ENCODE measurements around the gene CST6.
A peak's percentile ranks its signal among the peaks of the same experiment; 100 is the strongest.

Gene CST6

GRCh38 chr11:66051766-66052663, 40.2 kb downstream of the CST6 start, which contains the start of gene SF3B2:
Gene SF3B2, plus strand, starts transcription at chr11:66052364. Its CDS starts 21 bp downstream, at chr11:66052385.
- peaks cover 48% of the 10 kb centered on the region for H3K4me1 Mint-ChIP-seq
- peaks cover 29% of the 10 kb centered on the region for H3K36me3 Mint-ChIP-seq
- H3K4me3 Mint-ChIP-seq, result peak within 1 kb of the TSS; percentile 93
- peak; percentile 98 for DNase-seq
- CTCF ChIA-PET, result interaction anchor here (1.1 to 5.9 kb wide), 5 partner anchors 8 to 83 kb away, joined by 3 to 48 read pairs (median 3); partner anchors contain the start of genes CST6 and PACS1
- peaks cover 27% of the 10 kb centered on the region for H3K27me3 Mint-ChIP-seq
- peak within 1 kb of the TSS; percentile 95 for H3K27ac Mint-ChIP-seq
- no peaks in the 10 kb centered on the region for H3K9me3 Mint-ChIP-seq

GRCh38 chr11:66052664-66052982, 40.8 kb downstream of the CST6 start:
- Mint-ChIP-seq H3K4me1 (peaks cover 48% of the 10 kb centered on the region), H3K27ac (peak overlapping the region; percentile 95), H3K9me3 (no peaks in the 10 kb centered on the region), H3K36me3 (peaks cover 35% of the 10 kb centered on the region), H3K4me3 (peak overlapping the region; percentile 93), H3K27me3 (peaks cover 20% of the 10 kb centered on the region)
- CTCF ChIA-PET, result interaction anchor here (1.2 to 5.9 kb wide), 5 partner anchors 7 to 81 kb away, joined by 3 to 48 read pairs (median 3); partner anchors contain the start of genes CST6 and PACS1
- DNase-seq, result no peak

DNA sequence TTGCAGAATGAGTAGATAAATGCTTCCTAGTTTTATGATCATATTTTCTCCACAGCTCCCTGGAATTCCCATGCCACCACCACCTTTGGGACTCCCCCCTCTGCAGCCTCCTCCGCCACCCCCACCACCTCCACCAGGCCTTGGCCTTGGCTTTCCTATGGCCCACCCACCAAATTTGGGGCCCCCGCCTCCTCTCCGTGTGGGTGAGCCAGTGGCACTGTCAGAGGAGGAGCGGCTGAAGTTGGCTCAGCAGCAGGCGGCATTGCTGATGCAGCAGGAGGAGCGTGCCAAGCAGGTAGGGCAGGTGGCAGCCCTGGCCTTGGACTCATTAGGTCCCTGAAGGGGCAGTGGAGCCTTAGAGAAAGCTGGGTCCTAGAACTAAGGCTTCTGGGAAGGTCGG, 43.2 kb downstream of the CST6 start:
- CTCF ChIA-PET, result interaction anchor here (1.6 to 5.9 kb wide), 3 partner anchors 10 to 32 kb away, joined by 6 to 48 read pairs (median 6); partner anchors contain the start of gene PACS1
- H3K4me1 Mint-ChIP-seq, result peaks cover 36% of the 10 kb centered on the region
- H3K27me3 Mint-ChIP-seq, result no peaks in the 10 kb centered on the region
- no peak overlapping the region for H3K27ac Mint-ChIP-seq
- H3K4me3 Mint-ChIP-seq, result no peak overlapping the region
- DNase-seq, result no peak
- H3K9me3 Mint-ChIP-seq, result no peaks in the 10 kb centered on the region
- peaks cover 54% of the 10 kb centered on the region for H3K36me3 Mint-ChIP-seq

DNA sequence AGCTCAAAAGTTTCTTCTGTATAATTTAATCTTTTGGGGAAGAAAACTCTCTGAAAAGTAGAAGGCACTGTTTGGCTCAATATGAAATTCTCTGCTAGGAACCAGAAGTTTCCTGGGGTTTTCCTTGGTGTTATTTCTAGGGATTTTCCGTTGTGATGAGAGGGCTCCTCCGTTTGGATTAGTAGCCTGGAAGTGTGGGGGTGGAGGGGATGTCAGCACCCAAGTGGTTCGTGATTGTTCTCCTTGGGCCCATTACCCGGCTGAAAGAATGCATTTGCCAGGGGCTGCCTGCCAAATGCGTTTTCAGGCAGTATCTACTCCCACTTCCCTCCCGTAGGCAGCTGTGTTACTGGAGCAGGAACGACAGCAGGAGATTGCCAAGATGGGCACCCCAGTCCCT, 44.7 kb downstream of the CST6 start:
- no peaks in the 10 kb centered on the region for H3K9me3 Mint-ChIP-seq
- H3K36me3 Mint-ChIP-seq, result peaks cover 67% of the 10 kb centered on the region
- no peak overlapping the region for H3K27ac Mint-ChIP-seq
- no peak for DNase-seq
- H3K4me3 Mint-ChIP-seq, result no peak overlapping the region
- peaks cover 30% of the 10 kb centered on the region for H3K4me1 Mint-ChIP-seq
- H3K27me3 Mint-ChIP-seq, result no peaks in the 10 kb centered on the region
- CTCF ChIA-PET, result interaction anchor here (1.6 to 5.9 kb wide), 2 partner anchors 12 kb away, joined by 6 to 48 read pairs; partner anchors contain the start of gene PACS1

GRCh38 chr11:66059966-66060680, 48.3 kb downstream of the CST6 start:
- peaks cover 18% of the 10 kb centered on the region for H3K4me1 Mint-ChIP-seq
- H3K27ac Mint-ChIP-seq, result no peak overlapping the region
- DNase-seq, result no peak
- H3K4me3 Mint-ChIP-seq, result no peak overlapping the region
- peaks cover 73% of the 10 kb centered on the region for H3K36me3 Mint-ChIP-seq
- H3K9me3 Mint-ChIP-seq, result no peaks in the 10 kb centered on the region
- CTCF ChIA-PET, result interaction anchor here (0.7 to 2.0 kb wide), 2 partner anchors 73 to 950 kb away, joined by 3 to 5 read pairs; no protein-coding TSS in a partner anchor
- no peaks in the 10 kb centered on the region for H3K27me3 Mint-ChIP-seq

GRCh38 chr11:66061268-66061667, 49.5 kb downstream of the CST6 start:
- H3K4me1 Mint-ChIP-seq, result peaks cover 20% of the 10 kb centered on the region

GRCh38 chr11:66062408-66062807, 50.6 kb downstream of the CST6 start:
- no peak for DNase-seq
- CTCF ChIA-PET, result interaction anchor here (0.8 to 1.5 kb wide), 3 partner anchors 15 to 73 kb away, joined by 3 to 4 read pairs (median 4); no protein-coding TSS in a partner anchor
- H3K27ac Mint-ChIP-seq, result no peak overlapping the region
- no peaks in the 10 kb centered on the region for H3K9me3 Mint-ChIP-seq
- peaks cover 79% of the 10 kb centered on the region for H3K36me3 Mint-ChIP-seq
- H3K4me1 Mint-ChIP-seq, result peaks cover 32% of the 10 kb centered on the region
- no peak overlapping the region for H3K4me3 Mint-ChIP-seq
- no peaks in the 10 kb centered on the region for H3K27me3 Mint-ChIP-seq

More at GRCh38 chr11:66061268-66061667, 49.5 kb downstream of the CST6 start:
- Mint-ChIP-seq H3K4me3 (no peak overlapping the region), H3K27ac (peak overlapping the region; percentile 50), H3K27me3 (no peaks in the 10 kb centered on the region), H3K9me3 (no peaks in the 10 kb centered on the region), H3K36me3 (peaks cover 73% of the 10 kb centered on the region)
- CTCF ChIA-PET, result no interaction called here
- no peak for DNase-seq

All from activated naive CD4-positive, alpha-beta T cell treated with anti-CD3 and anti-CD28 coated beads, Interleukin-2, amount 10 ng/mL, durations not matched to agents 7 days and 5 days (primary cell).